ENCODE data around the gene FADS2. TPM values are rescaled to one million over a fixed set of nuclear protein-coding genes. Genes with fewer than 3 reads are reported as not detected.

Gene FADS2
- total RNA-seq, 4 donors from 2014 or later, result 17.6 to 40.0 (median 33.4) TPM

DNA sequence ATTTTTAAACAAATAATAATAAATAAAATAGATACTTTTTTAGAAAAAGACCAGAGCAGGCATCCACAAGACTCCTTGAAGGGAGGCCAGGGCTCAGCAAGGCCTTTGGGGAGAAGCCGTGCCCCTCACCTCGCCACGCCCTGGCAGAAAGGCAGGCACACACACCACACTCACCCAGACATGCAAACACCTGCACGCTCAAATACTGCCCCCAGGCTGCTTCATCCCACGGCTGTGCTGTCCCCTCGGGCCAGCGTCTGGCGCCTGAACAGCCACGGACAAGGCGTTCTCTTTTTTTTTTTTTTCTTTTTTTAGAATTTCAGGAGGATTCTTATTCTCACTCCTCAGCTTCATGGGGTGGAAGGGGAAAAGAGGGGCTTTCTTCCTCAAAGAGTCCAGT lies 61.7 kb downstream of the FADS2 start:
- H3K4me3 ChIP-seq, result peak overlapping the region in 1 of 2 donors; percentile 93
- H3K4me1 ChIP-seq, result peaks cover 4 to 61% (median 29%) of the 10 kb centered on the region in 3 donors
- TF ChIP-seq POLR2AphosphoS5 (IDR thresholded peaks at IDR 0.05) (no peak), POLR2A (IDR thresholded peaks at IDR 0.05) (no peak), EP300 (IDR thresholded peaks at IDR 0.05) (no peak)
- TF ChIP-seq, protein P1, sequence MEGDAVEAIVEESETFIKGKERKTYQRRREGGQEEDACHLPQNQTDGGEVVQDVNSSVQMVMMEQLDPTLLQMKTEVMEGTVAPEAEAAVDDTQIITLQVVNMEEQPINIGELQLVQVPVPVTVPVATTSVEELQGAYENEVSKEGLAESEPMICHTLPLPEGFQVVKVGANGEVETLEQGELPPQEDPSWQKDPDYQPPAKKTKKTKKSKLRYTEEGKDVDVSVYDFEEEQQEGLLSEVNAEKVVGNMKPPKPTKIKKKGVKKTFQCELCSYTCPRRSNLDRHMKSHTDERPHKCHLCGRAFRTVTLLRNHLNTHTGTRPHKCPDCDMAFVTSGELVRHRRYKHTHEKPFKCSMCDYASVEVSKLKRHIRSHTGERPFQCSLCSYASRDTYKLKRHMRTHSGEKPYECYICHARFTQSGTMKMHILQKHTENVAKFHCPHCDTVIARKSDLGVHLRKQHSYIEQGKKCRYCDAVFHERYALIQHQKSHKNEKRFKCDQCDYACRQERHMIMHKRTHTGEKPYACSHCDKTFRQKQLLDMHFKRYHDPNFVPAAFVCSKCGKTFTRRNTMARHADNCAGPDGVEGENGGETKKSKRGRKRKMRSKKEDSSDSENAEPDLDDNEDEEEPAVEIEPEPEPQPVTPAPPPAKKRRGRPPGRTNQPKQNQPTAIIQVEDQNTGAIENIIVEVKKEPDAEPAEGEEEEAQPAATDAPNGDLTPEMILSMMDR (IDR thresholded peaks at IDR 0.05), result no peak
- H3K9me3 ChIP-seq, result no peaks in the 10 kb centered on the region
- H3K36me3 ChIP-seq, result no peaks in the 10 kb centered on the region
- no peaks in the 10 kb centered on the region for H3K27me3 ChIP-seq
- ATAC-seq, result no peak
- peak overlapping the region in 3 of 4 donors; percentile 88 to 96 (median 94) for H3K27ac ChIP-seq
- 71 to 86% methylated on average over 6 to 10 of the region's 10 CpGs for WGBS, 2 donors (ENCODE audit: low coverage in 1 of 2)

DNA sequence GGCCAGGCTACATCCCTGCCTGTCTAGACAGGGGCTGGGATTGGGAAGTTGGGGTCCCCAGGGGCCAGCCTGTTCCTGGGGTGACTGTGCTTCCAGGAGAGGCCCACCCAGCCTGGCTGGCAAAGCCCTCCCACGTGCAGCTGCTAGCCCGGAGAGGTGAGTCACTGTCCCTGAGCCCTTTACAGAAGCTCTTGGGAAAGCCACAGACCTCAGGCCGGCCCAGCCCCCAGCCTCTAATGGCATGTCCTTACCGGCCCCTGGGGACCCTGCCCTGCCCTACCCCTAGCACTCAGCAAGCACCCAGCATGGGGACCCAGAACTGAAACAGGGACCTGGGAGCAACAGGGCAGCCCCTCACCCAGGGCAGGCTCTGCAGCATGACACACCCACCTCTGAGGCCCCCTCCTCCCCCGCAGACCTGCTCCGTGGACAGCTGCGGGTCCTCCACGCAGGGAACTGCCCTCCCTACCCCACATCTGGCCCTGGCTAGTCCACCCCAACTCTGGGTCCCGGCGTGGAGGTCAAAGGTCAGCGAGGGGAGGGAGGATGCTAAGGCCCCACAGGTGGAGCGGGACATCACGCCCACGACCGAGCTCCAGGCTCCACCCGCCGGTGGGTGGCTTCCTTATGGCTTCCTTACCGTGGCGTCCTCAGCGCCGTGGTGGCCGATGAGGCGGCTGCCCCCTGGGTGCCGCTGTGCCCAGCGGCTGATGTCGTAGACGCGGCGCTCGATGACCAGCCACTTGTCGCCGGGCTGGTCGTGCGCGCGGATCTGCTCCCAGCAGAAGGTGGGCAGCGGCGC lies 62.6 kb downstream of the FADS2 start:
- no CpG with 5 or more reads among the region's 38 CpGs for WGBS, 2 donors (ENCODE audit: low coverage in 1 of 2)
- peaks cover 4 to 61% (median 29%) of the 10 kb centered on the region in 3 donors for H3K4me1 ChIP-seq
- H3K4me3 ChIP-seq, result peak overlapping the region; percentile 93
- no peaks in the 10 kb centered on the region for H3K27me3 ChIP-seq
- peak; percentile 16 for ATAC-seq
- no peaks in the 10 kb centered on the region for H3K36me3 ChIP-seq
- peak overlapping the region; percentile 88 to 96 (median 92) for H3K27ac ChIP-seq
- H3K9me3 ChIP-seq, result no peaks in the 10 kb centered on the region
- TF ChIP-seq EP300 (IDR thresholded peaks at IDR 0.05), result no peak
- TF ChIP-seq, protein P1 (IDR thresholded peaks at IDR 0.05), result peak in 2 of 4 experiments; percentile 16 to 22
- TF ChIP-seq POLR2A (IDR thresholded peaks at IDR 0.05), result no peak
- TF ChIP-seq POLR2AphosphoS5 (IDR thresholded peaks at IDR 0.05), result peak; percentile 41

DNA sequence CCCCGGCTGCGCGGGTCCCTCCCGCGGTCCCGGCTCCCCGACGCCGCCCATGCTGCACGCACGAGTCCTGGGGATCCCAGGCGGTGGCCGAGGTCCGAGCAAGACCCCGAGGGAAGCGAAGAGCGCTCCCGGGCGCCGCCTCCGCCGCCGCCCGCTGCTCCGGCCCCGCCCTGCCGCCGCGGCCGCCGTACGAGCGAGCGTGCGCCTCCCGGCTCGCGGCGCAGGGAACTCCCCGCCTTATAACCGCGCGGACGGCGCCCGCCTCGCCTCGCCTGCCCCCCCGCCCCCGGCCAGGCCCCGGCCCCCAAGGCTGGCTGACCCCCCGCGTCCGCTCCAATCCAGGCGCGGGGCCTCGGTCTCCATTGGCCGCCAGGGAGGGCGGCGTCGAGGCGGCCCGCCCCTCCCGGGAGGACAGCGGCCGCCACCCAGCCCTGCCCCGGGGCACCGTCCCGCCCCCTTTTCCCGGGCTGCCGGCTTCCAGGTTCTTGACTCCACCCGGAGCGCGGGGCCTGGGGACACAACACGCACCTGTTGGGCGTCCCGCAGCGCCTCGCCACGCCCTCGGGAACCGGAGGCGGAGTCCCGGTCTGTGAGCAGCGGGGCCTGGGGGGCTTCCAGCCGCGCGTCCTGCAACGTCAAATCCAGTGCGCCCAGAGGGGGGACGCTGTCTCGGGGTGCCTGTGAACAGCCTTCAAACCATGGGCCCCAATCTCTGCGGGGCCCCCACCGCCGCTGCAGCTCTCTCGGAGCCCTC lies 63.4 kb downstream of the FADS2 start, which contains the start of gene FADS3:
FADS3 (minus strand) TSS at position 215 of the 754 bp plus-strand sequence; CDS start at position 51, 164 bp downstream.
- Histone ChIP-seq H3K36me3 (peaks cover 0 to 1% of the 10 kb centered on the region in 2 donors), H3K4me1 (peaks cover 4 to 55% (median 29%) of the 10 kb centered on the region in 3 donors), H3K9me3 (no peaks in the 10 kb centered on the region), H3K27me3 (no peaks in the 10 kb centered on the region), H3K27ac (peak within 1 kb of the TSS; percentile 88 to 96 (median 92)), H3K4me3 (peak within 1 kb of the TSS; percentile 93)
- WGBS, 2 donors (ENCODE audit: low coverage in 1 of 2), result no CpG with 5 or more reads among the region's 96 CpGs
- TF ChIP-seq POLR2AphosphoS5 (IDR thresholded peaks at IDR 0.05), result peak; percentile 57
- peak; percentile 74 to 85 for TF ChIP-seq POLR2A (IDR thresholded peaks at IDR 0.05)
- TF ChIP-seq, protein P1 (IDR thresholded peaks at IDR 0.05), result peak in 2 of 4 experiments; percentile 6 to 22
- TF ChIP-seq EP300 (IDR thresholded peaks at IDR 0.05), result no peak
- peak; percentile 93 for ATAC-seq

DNA sequence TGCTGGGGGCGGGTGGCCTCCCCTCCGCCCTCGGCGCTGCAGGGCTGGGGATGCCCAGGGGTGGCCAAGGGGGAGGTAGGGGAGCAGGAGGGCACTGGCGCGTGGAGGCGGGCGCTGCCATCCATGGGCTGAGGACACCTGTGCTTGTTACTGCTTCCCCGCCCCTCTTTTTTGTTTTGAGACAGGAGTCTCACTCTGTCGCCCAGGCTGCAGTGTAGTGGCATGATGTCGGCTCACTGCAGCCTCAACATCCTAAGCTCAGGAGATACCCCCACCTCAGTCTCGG lies 63.9 kb downstream of the FADS2 start:
- Histone ChIP-seq H3K27ac (peak overlapping the region; percentile 54 to 96 (median 91)), H3K9me3 (no peaks in the 10 kb centered on the region), H3K27me3 (no peaks in the 10 kb centered on the region), H3K36me3 (peaks cover 0 to 6% of the 10 kb centered on the region in 2 donors), H3K4me1 (peaks cover 4 to 49% (median 29%) of the 10 kb centered on the region in 3 donors), H3K4me3 (peak overlapping the region; percentile 21 to 93)
- ATAC-seq, result no peak
- 50 to 60% methylated on average over 1 to 3 of the region's 12 CpGs for WGBS, 2 donors (ENCODE audit: low coverage in 1 of 2)
- TF ChIP-seq POLR2A (IDR thresholded peaks at IDR 0.05) (no peak), EP300 (IDR thresholded peaks at IDR 0.05) (no peak), POLR2AphosphoS5 (IDR thresholded peaks at IDR 0.05) (no peak)
- TF ChIP-seq, protein P1 (IDR thresholded peaks at IDR 0.05), result no peak
